ENCODE measurements around the gene AMMECR1.
A peak's percentile ranks its signal among the peaks of the same experiment; 100 is the strongest.
"Not testable (repeated sequence)": the region's sequence is repeated elsewhere in the genome, so short reads cannot be mapped to it uniquely, and the experiment has no call there.

Gene AMMECR1

GRCh38 chrX:110257889-110258288 lies 60.0 kb downstream of the AMMECR1 start:
- Mint-ChIP-seq H3K4me1 (ENCODE audit: low read depth) (peaks cover 2% of the 10 kb centered on the region), H3K4me3 (no peak overlapping the region), H3K27me3 (ENCODE audit: low read depth) (no peaks in the 10 kb centered on the region), H3K27ac (no peak overlapping the region), H3K9me3 (no peaks in the 10 kb centered on the region), H3K36me3 (ENCODE audit: low read depth) (peaks cover 2% of the 10 kb centered on the region)

DNA sequence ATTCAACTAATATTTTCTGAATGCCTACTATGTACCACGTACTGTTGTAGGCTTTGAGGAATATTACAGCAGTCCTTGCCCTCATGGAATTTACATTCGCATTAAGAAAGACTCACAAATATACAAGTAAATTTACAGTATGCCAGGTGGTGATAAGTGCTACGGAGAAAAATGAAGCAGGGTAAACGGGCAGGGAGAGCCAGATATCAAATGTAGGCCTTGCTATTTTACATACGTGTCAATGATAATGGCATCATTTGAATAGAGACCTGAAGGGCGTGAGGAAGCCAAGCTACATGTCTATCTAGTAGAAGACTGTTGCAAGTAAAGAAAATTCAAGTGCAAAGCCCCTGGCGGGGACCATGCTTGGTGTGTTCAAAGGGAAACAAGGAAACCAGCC lies 65.2 kb downstream of the AMMECR1 start:
- Mint-ChIP-seq H3K27ac (no peak overlapping the region), H3K4me3 (no peak overlapping the region), H3K27me3 (ENCODE audit: low read depth) (no peaks in the 10 kb centered on the region), H3K9me3 (no peaks in the 10 kb centered on the region), H3K36me3 (ENCODE audit: low read depth) (peaks cover 7% of the 10 kb centered on the region), H3K4me1 (ENCODE audit: low read depth) (peaks cover 4% of the 10 kb centered on the region)

GRCh38 chrX:110251961-110252360 lies 65.9 kb downstream of the AMMECR1 start:
- no peak overlapping the region for H3K27ac Mint-ChIP-seq
- H3K4me1 Mint-ChIP-seq (ENCODE audit: low read depth) = peaks cover 4% of the 10 kb centered on the region
- no peaks in the 10 kb centered on the region for H3K27me3 Mint-ChIP-seq (ENCODE audit: low read depth)
- H3K4me3 Mint-ChIP-seq = no peak overlapping the region
- no peaks in the 10 kb centered on the region for H3K9me3 Mint-ChIP-seq
- peaks cover 7% of the 10 kb centered on the region for H3K36me3 Mint-ChIP-seq (ENCODE audit: low read depth)

GRCh38 chrX:110251526-110251925 lies 66.4 kb downstream of the AMMECR1 start:
- H3K4me1 Mint-ChIP-seq (ENCODE audit: low read depth) = peaks cover 6% of the 10 kb centered on the region
- H3K27ac Mint-ChIP-seq = no peak overlapping the region
- H3K4me3 Mint-ChIP-seq = no peak overlapping the region
- no peaks in the 10 kb centered on the region for H3K9me3 Mint-ChIP-seq
- H3K36me3 Mint-ChIP-seq (ENCODE audit: low read depth) = peaks cover 7% of the 10 kb centered on the region
- no peaks in the 10 kb centered on the region for H3K27me3 Mint-ChIP-seq (ENCODE audit: low read depth)

DNA sequence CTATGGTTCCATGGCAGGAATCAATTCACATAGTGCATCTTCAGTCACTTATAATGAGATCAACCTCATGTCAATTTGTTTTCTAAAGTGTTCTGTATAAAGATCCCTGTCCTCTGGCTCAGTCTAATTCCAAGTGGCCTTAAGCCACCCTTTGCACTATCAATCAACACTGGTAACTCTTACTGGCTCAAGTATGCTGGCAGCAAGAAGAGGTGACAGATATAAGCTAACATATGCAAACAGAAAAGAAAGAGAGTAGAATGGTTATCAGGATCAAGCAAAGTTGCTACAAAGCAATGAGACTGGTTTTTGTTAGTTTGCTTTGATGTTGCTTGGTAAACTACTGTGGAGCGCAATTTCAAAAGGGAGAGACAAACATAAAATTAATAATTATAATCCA lies 67.0 kb downstream of the AMMECR1 start:
- no peak overlapping the region for H3K27ac Mint-ChIP-seq

GRCh38 chrX:110248578-110248977 lies 69.3 kb downstream of the AMMECR1 start:
- Mint-ChIP-seq H3K9me3 (no peaks in the 10 kb centered on the region), H3K36me3 (ENCODE audit: low read depth) (peaks cover 9% of the 10 kb centered on the region), H3K4me1 (ENCODE audit: low read depth) (peaks cover 11% of the 10 kb centered on the region), H3K27me3 (ENCODE audit: low read depth) (no peaks in the 10 kb centered on the region), H3K4me3 (no peak overlapping the region), H3K27ac (no peak overlapping the region)

More for the DNA sequence above, 67.0 kb downstream of the AMMECR1 start:
- H3K36me3 Mint-ChIP-seq (ENCODE audit: low read depth) = peaks cover 7% of the 10 kb centered on the region
- no peaks in the 10 kb centered on the region for H3K9me3 Mint-ChIP-seq
- H3K4me1 Mint-ChIP-seq (ENCODE audit: low read depth) = peaks cover 9% of the 10 kb centered on the region
- H3K27me3 Mint-ChIP-seq (ENCODE audit: low read depth) = no peaks in the 10 kb centered on the region
- no peak overlapping the region for H3K4me3 Mint-ChIP-seq

DNA sequence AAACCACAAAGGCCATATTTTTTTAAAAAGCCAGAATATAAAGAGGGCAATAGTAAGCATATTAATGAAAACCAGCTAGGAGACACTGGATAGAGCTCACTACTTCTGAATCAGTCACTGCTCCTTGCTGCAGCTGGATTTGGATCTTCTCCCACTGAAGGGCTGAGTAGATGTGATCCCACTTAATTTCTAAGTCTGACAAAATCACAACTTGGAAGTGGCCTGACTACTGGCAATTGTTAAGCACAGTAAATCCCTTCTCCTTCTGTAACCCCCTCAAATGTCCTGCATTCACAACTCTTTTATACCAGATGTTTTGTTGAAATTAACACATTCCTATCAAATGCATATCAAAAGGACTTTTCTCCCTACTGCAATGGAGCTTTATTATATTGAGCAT lies 72.9 kb downstream of the AMMECR1 start:
- Mint-ChIP-seq H3K4me1 (ENCODE audit: low read depth) (peaks cover 7% of the 10 kb centered on the region), H3K27ac (no peak overlapping the region), H3K4me3 (no peak overlapping the region), H3K9me3 (peaks cover 13% of the 10 kb centered on the region), H3K36me3 (ENCODE audit: low read depth) (peaks cover 5% of the 10 kb centered on the region), H3K27me3 (ENCODE audit: low read depth) (no peaks in the 10 kb centered on the region)

DNA sequence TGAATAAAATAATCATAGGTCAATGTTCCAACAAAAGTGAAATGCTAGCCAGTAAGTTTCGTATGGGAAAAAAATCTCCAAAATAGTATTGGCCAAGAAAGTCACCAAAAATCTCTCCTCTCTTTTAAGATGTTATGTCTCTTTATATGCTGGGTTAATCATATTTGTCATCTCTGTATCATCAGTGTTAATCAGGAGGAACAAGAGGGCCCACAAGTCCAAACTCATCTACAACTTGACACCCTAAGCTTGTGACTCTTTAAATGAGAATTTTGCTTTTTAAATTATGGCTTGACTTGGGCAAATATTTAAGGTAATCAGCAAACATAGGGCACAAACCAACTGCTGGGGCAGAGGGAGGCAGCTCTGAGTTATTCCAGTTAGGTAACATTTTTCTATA lies 75.5 kb downstream of the AMMECR1 start:
- Mint-ChIP-seq H3K27ac (no peak overlapping the region), H3K27me3 (ENCODE audit: low read depth) (no peaks in the 10 kb centered on the region), H3K4me1 (ENCODE audit: low read depth) (peaks cover 11% of the 10 kb centered on the region), H3K36me3 (ENCODE audit: low read depth) (peaks cover 7% of the 10 kb centered on the region), H3K4me3 (no peak overlapping the region), H3K9me3 (peaks cover 20% of the 10 kb centered on the region)

DNA sequence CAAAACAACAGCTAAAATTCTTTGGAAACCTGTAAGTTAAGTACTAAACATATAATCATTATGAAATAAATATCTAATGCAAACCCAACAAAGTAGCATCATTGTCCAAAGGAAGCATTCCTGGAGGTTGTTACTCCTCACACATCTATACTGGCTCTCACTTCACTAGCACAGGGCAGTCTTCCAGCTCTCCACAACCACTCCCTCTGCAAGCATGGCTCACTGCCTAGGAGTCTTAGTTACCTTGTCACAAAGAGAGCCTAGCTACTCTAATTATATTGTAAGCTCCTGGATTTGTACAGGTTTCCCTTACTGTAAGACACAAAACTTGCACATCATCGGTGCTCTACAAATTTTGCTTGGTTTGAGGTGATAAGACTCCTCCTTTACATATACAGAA lies 76.1 kb downstream of the AMMECR1 start:
- H3K9me3 Mint-ChIP-seq = peaks cover 20% of the 10 kb centered on the region

GRCh38 chrX:110238259-110238658 lies 79.6 kb downstream of the AMMECR1 start:
- H3K36me3 Mint-ChIP-seq (ENCODE audit: low read depth); H3K4me1 Mint-ChIP-seq (ENCODE audit: low read depth); H3K27me3 Mint-ChIP-seq (ENCODE audit: low read depth): not testable (repeated sequence)
- Mint-ChIP-seq H3K4me3 (peak overlapping the region; percentile 46), H3K27ac (peak overlapping the region; percentile 41), H3K9me3 (peaks cover 20% of the 10 kb centered on the region)

More for the DNA sequence above, 76.1 kb downstream of the AMMECR1 start:
- peaks cover 7% of the 10 kb centered on the region for H3K36me3 Mint-ChIP-seq (ENCODE audit: low read depth)
- H3K4me3 Mint-ChIP-seq = no peak overlapping the region
- H3K27ac Mint-ChIP-seq = no peak overlapping the region
- no peaks in the 10 kb centered on the region for H3K27me3 Mint-ChIP-seq (ENCODE audit: low read depth)
- H3K4me1 Mint-ChIP-seq (ENCODE audit: low read depth) = peaks cover 15% of the 10 kb centered on the region

DNA sequence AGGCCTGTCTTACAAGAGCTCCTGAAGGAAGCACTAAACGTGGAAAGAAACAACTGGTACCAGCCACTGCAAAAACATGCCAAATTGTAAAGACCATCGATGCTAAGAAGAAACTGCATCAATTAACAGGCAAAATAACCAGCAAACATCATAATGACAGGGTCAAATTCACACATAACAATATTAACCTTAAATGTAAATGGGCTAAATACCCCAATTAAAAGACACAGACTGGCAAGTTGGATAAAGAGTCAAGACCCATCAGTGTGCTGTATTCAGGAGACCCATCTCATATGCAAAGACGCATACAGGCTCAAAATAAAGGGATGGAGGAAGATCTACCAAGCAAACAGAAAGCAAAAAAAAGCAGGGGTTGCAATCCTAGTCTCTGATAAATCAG lies 86.4 kb downstream of the AMMECR1 start:
- Mint-ChIP-seq H3K4me1 (ENCODE audit: low read depth) (peaks cover 26% of the 10 kb centered on the region), H3K9me3 (peaks cover 16% of the 10 kb centered on the region), H3K36me3 (ENCODE audit: low read depth) (peaks cover 13% of the 10 kb centered on the region)
- not testable (repeated sequence) for H3K27ac Mint-ChIP-seq; H3K27me3 Mint-ChIP-seq (ENCODE audit: low read depth); H3K4me3 Mint-ChIP-seq

GRCh38 chrX:110229497-110230111 lies 88.3 kb downstream of the AMMECR1 start:
- H3K27me3 Mint-ChIP-seq (ENCODE audit: low read depth) = not testable (repeated sequence)

DNA sequence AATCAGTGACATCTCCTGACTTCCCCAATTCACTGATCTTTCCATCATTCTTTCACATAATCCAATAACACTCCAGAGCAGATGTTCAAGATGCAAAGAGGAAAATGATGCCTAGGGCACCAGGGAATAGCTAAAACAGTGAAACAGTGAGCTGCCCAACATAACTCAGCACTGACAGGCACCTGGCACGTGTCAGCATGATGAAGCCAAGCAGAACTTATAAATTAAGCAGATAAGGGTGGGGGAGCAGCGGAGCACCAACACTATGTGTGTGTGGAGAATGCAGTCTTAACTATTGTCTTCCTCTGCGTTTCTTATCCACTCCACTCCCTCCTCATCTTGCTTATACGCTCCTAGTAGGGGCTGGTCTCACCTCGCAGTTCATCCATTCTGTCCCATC lies 89.4 kb downstream of the AMMECR1 start:
- Mint-ChIP-seq H3K4me3 (no peak overlapping the region), H3K27ac (no peak overlapping the region), H3K9me3 (peaks cover 16% of the 10 kb centered on the region), H3K4me1 (ENCODE audit: low read depth) (peaks cover 26% of the 10 kb centered on the region), H3K36me3 (ENCODE audit: low read depth) (peaks cover 13% of the 10 kb centered on the region), H3K27me3 (ENCODE audit: low read depth) (no peaks in the 10 kb centered on the region)

More at GRCh38 chrX:110229497-110230111, 88.3 kb downstream of the AMMECR1 start:
- peaks cover 13% of the 10 kb centered on the region for H3K36me3 Mint-ChIP-seq (ENCODE audit: low read depth)
- peak overlapping the region; percentile 73 for H3K27ac Mint-ChIP-seq
- peak overlapping the region; percentile 79 for H3K4me3 Mint-ChIP-seq
- peaks cover 16% of the 10 kb centered on the region for H3K9me3 Mint-ChIP-seq
- peaks cover 26% of the 10 kb centered on the region for H3K4me1 Mint-ChIP-seq (ENCODE audit: low read depth)

DNA sequence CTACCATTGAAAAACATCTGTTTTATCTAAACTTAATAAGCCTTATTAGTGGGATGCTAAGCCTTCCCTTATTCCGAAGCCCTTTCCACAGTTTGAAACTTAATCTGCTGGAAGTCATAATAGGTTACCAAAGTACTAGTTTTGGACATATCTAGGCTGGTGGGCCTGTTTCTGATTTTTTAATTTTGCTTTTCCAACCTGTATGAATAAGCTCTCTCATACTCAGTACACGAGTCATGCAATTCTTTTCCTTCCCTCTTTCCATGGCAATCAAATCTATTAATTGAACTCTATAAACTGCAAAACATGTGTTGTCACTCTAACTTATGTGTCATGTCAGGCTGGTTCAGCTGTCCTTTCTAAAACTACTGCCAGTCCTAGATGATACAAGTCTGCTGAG lies 91.0 kb downstream of the AMMECR1 start:
- H3K27ac Mint-ChIP-seq = no peak overlapping the region
- H3K9me3 Mint-ChIP-seq = peaks cover 7% of the 10 kb centered on the region
- peaks cover 21% of the 10 kb centered on the region for H3K4me1 Mint-ChIP-seq (ENCODE audit: low read depth)
- no peak overlapping the region for H3K4me3 Mint-ChIP-seq
- H3K27me3 Mint-ChIP-seq (ENCODE audit: low read depth) = no peaks in the 10 kb centered on the region
- peaks cover 6% of the 10 kb centered on the region for H3K36me3 Mint-ChIP-seq (ENCODE audit: low read depth)

DNA sequence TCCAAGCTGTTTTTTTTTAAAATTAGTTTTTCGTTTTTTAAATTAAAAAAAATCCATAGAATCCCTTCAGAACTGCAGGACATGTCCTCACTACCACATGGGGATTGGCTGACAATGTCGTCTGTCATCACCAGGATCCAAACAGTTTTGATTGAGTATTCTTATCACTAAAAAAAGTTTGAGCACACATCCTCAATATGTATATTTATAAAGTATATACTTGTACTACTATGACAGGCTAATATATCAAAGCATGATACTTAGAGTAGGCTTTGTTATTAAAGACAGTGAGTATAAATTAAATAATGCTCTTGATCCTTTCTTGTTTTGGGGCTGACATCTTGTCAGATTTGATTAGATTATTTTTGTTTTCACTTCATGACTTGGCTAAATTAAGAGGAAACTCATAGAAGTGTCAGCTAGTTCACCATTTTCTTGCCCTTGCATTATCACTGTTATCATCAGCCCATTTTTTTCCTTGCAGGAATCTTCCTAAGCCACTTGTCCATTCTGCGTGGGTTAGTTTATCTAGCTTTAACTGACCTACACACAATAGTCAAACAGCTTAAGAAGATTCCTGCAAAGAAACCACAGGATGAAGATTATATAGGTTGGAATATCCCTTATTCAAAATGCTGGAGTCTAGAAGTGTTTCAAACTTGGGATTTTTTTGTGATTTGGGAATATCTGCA lies 92.8 kb downstream of the AMMECR1 start:
- Mint-ChIP-seq H3K27ac (no peak overlapping the region), H3K27me3 (ENCODE audit: low read depth) (no peaks in the 10 kb centered on the region), H3K4me1 (ENCODE audit: low read depth) (peaks cover 15% of the 10 kb centered on the region), H3K36me3 (ENCODE audit: low read depth) (peaks cover 1% of the 10 kb centered on the region), H3K9me3 (no peaks in the 10 kb centered on the region), H3K4me3 (no peak overlapping the region)

Measured in T-helper 1 cell treated with Interleukin-12 subunit alpha and Interleukin-12 subunit beta and Interleukin-4 antibody, amounts not matched to agents 30 μg/mL and 1 μg/mL, for 36 hours (primary cell).